CD4-positive, alpha-beta T cell treated with Interleukin-2 at 100 ng/mL for 4 hours (primary cell): ENCODE data around the gene RER1.
"Not testable (repeated sequence)": the region's sequence is repeated elsewhere in the genome, so short reads cannot be mapped to it uniquely, and the experiment has no call there.

Experiments
- DNase-seq: peaks from one replicate; pipeline ENCODE4 v3.0.0-alpha.2; 2020; ENCODE audit warnings: low spot score

The RER1 gene

DNA sequence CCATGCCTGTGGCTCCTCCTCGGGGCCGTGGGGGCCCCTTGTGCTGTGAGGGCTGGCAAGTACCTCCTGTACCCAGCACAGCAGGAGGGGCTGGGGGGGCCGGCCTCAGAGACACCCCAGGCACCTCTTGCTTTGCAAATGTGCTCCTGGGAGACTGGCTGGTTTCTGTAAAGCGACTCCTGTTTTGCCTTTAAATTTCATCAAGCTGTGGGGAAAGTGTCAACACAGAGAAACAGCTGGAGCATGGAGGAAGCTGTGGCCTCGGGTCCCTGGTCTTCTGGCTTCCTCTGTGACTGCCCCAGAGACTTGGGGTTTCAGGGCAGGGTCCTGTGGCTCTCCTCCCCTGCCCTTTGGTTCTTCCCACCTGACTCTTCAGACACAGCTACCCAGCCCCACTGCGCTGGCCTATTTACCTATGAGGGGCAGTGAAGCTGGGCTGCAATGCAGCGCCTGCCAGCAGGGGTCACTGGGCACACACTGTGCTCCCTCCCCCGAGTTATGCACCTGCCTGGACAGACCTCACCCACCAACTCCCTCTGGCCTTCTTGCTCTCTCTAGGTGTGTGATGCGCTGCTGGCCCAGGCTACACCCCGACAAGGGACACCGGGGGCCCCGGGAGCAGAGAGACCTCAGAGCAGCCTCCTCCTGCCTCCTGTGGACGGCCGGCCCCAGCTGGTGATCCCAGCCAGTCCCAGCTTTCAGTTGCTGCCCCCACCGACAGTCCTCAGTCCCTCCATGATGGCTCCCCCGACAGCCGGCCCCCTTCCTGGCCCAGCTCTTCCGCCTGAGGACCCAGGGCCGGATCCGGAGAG lies 38.3 kb downstream of the RER1 start:
- DNase-seq, result no peak

DNA sequence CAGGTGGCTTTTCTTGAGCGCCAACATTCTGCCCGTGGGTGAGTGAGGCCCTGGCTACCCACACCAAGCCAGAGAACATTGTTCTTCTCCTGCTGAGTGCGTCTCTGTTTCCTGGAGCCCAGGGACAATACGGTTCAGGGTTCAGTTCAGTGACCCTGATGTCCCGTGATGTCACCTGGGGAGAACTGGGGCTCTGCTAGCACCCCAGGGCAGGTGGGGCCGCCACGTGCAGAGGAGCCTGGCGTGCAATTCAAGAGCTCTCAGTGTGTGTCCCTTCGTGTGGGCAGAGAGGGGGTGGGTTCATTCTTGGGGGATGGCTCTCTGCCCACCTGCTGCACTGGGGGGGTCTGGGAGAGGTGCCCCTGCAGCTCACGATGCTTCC lies 38.9 kb downstream of the RER1 start:
- no peak for DNase-seq

DNA sequence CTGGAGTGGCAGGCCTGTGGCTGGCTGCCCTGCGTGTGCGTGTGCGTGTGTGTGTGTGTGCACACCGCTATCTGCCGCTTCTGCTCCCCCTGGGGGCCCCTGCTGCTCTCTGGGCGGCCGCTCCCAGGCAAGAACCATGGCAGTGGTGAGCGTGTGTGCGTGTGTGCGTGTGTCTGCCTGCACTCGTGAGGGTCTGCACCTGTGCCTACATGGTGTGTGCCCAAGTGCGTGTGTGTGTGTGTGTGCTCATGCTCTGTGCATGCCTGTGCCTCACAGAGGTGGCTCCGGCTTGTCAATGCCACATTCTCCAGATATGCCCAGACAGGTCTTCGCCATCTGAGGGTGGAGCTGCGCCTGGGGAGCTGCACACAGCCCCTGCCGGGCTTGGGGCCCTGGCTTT lies 39.5 kb downstream of the RER1 start:
- no peak for DNase-seq

DNA sequence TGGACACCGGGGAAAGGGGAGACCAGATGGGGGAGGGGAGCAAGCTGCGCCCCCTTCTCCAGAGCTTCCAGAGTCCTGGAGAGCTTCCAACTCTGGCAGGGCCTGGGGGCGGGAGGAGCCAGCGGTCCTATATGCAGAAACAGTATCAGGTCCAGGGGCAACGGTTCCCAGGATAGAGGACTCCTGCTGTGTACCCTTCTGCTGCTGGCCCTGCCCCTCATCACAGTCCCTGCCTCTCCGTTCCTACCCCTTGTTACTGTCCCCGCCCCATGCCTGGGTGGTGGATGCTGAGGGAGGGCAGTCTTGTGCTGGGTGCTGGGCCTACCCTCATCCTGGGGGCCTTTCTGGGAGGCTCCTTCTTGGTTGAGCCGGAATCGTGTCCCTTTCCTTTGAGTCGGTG lies 39.9 kb downstream of the RER1 start:
- no peak for DNase-seq

DNA sequence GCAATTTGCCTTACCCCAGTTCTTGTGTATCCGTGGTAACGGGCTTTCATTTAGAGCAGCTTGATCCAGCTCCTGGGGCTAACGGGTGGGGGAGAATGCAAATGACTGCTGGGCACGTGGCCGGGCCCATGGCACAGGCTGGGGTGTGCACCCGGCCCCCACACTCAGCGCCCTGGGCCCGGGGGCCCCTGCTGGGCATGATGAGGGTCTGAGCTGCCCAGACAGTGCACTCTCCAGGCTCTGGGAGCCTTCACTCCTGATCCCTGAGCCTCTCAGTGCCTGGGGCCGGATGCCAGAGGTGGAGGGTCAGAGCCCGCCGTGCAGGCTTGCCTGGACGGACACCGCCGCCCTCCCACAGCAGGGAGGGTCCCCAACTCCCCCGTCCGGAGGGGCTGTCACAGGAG lies 40.8 kb downstream of the RER1 start:
- DNase-seq, result no peak

DNA sequence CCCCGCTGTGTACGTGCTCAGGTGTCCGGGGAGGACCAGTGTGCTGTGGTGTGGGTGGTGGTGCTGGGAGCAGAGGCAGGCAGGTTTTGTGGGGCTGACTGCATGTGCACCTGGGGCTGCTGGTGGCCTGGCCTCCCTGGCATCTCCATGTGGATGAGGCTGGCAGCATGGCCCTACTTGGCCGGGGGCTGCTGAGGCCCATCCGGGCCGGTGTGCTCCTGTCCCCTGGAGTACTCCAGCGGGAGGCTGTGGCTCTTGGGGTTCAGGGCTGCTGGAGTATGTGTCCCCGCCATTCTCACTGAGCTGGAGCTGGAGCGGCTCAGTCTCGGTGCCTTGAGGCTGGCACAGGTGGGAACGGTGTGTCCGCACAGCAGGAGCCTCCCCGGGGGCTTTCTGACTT lies 41.6 kb downstream of the RER1 start:
- DNase-seq, result no peak

DNA sequence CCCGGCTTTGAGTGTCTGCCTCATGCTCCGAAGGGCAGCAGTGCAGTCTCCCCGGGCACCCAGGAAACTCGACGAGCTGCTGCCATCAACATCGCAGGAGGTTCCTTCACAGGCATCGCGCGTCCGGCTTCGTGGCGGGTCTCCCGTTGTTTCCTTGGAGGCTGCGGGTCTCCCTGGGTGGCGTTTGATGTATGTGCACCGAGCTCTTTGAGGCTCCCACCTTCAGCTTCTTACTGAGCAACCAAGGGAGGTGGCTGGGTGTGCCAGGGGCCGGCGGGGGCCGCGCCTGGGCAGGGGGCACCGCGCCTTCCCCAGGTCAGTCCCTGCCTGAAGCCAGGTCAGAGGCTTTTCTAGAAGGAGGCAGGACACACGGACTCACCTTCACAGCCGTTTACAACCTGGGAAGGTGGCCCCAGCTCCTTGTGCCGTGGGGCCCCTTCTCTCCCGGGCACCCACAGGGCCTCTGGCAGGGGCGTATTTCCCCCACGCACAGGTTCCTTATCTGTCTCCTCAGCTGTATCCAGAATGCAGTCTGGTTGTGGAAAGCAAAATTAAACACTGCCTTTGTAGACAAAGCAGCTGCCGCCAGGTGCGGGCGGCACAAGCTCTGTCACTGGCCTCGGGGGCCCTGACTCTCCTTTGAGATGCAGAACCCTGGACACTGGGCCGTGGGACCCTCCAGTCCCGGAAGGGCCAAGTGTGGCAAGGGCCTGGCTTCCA lies 42.5 kb downstream of the RER1 start:
- DNase-seq, result no peak

DNA sequence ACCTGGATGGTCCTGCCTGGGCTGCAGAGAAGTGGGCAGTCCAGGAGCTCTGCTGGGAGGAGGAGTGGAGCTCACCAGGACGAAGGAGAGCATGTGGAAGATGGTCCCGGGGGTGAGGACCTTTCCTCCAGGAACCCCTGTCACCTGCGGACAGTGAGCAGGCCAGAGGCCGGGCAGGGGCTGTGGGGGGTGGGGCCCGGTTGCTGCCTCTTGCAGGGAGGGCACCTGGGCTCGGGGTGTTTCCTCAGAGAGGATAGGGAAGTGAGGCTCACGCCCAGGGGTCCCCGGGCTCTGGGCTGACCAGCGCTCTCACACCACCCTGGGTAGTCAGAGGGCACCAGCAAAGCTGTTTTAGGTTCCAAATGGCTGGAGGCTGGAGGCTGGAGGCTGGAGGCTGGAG lies 43.5 kb downstream of the RER1 start:
- no peak for DNase-seq

DNA sequence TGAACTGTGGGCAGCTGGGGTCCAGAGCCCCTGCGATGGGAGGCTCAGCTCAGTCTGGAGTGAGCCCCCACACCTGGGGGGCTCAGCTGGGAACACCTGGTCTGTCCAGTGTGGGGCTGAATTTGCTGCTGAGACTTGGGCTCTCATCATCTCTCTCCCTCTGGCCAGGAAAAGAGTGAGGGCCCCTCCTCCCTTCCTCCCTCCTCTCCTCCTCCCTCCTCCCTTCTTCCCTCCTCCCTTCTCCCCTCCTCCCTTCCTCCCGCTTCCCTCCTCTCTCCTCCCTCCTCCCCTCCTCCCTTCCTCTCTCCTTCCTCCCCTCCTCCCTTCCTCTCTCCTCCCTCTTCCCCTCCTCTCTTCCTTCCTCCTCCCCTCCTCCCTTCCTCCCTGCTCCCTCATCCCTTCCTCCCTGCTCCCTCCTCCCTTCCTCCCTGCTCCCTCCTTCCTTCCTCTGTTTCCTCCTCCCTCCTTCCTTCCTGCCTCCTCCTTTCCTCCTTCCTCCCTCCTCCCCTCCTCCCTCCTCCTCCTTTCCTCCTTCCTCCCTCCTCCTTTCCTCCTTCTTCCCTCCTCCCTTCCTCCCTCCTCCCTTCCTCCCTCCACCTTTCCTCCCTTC lies 44.2 kb downstream of the RER1 start:
- no peak for DNase-seq

DNA sequence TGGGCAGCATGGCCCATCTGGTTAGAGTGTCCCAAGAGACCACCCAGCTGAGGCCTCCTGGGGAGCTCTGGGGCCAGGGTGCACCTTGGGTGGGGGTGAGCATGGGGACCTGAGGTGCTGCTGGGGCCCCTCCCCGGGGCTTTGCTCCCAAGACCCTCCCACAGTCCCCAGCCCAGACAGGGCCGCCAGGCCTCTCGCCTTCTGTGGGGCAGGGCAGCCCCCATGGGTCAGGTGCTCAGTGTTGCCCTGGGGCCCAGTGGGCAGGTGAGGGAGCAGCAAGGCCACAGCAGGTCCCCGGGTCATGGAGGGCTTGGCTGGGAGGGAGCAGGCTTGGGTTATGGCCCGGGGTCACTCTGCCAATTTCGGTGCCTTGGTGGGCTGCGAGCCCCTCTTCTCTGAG lies 45.2 kb downstream of the RER1 start:
- no peak for DNase-seq

DNA sequence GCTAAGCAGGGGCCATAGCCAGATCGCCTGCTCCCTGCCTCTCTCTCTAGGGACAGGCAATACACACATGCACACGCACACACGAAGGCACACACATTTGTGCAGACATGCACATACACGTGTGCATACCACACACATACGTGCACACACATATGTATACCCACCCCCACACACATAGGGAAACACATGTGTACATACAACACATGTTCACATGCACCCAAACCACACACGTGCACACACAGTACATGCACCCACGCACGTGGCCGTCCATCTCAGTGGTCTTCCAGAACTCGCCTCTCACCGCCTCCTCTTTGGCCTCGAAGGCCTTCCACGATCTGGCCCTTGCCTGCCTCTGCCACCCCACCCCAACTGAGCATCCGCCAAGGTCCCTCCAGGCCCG lies 46.0 kb downstream of the RER1 start:
- no peak for DNase-seq

DNA sequence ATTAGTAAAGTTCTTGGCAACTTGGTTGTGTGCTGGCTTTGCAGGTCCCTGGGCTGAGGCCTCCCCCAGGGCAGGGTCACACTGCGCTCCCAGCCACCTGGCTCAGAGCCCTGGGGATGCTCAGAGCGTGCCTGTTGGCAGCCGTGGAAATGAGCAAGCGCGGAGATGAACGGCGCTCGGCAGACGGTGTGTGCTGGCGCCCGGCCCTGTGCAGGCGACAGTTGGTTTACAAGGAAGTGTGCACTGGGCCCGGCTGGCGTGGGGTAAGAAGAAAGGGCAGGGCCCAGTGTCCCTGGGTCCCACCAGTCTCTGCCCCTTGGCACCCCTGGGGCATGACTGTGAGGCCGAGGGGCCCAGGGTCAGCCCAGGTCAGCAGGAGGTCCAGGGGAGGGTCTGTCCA lies 46.4 kb downstream of the RER1 start:
- no peak for DNase-seq

DNA sequence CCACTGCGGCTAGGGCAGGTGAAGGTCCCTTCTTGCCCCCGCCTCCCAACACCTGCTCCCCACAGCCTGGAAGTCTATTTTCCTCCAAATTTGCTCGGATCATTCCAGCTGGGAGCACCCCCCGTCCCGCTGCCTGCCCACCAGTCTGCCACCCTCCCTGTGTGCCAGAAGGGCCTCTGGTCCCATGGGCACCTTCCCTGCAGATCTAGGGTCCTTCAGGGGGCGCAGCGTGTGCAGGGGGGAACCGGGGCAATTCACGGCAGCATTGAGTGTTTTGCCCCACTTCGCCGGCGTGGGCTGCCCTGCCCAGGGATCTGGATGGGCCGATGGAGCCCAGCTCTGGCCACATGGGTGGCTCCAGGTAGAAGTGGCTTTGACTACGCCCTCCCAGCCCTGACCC lies 47.0 kb downstream of the RER1 start:
- no peak for DNase-seq

DNA sequence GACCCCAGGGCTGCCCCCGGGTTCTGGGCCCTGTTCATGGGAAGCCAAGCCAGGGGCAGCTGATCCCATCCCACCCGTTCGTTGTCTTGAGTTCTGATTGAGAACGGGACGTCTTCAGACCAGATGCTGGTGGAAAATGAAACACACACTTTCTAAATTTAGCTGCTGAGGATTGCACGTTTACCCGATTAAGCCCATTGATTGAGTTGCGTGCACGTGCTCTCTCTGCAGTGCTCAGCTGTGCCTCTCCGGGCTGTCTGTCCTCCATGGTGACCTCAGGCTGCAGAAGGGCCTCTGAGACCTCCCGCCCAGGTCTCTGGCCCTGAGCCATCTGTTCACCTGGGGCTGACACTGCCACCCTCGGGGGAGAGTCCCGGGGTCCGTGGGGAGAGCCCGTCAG lies 47.7 kb downstream of the RER1 start:
- no peak for DNase-seq

DNA sequence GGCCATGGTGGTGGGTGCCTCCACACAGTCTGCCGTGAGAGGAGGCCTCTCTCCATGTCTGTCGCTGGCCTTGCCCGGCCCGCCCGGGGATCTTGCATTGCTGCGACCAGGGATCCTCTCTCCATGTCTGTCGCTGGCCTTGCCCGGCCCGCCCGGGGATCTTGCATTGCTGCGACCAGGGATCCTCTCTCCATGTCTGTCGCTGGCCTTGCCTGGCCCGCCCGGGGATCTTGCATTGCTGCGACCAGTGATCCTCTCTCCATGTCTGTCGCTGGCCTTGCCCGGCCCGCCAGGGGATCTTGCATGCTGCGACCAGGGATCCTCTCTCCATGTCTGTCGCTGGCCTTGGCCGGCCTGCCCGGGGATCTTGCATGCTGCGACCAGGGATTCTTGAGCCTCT lies 48.7 kb downstream of the RER1 start:
- not testable (repeated sequence) for DNase-seq

DNA sequence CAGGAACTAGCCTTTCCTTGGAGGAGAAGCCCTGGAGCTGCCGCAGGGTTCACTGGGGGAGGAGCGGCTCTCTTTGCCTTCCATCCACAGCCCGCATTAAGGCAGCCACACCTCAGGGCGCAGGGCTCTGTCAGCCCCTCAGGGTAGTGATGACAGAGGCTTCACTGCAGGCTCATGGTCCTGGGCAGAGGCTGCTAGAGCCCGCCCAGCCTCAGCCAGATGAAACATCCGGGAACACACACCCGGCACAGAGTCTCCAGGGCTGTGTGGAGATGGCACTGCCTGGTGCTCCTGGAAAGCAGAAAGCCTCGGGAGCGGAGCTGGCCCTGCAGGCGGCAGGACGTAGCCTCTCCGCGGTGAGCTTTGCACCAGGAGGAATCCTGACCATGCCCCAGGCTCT lies 50.1 kb downstream of the RER1 start:
- no peak for DNase-seq

DNA sequence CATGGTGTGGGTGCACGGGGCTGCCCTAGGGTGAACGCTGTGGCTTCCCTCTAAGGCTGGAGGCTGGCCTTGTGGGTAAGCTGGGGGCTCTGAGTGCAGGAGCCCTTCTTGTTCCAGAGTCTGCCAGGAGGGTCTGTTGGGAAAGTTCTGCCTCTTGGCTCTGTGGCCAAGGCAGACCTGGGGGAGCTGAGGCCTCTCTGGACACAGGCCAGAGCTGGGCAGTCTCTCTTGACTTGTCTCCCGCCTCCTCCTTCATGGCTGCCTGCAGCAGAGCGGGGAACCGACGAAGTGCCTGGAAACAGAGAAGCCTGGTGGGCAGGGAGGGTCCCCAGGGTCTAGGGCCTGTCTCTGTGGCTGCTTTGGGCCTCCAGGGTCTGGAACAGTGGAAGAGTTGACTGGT lies 51.0 kb downstream of the RER1 start:
- no peak for DNase-seq

DNA sequence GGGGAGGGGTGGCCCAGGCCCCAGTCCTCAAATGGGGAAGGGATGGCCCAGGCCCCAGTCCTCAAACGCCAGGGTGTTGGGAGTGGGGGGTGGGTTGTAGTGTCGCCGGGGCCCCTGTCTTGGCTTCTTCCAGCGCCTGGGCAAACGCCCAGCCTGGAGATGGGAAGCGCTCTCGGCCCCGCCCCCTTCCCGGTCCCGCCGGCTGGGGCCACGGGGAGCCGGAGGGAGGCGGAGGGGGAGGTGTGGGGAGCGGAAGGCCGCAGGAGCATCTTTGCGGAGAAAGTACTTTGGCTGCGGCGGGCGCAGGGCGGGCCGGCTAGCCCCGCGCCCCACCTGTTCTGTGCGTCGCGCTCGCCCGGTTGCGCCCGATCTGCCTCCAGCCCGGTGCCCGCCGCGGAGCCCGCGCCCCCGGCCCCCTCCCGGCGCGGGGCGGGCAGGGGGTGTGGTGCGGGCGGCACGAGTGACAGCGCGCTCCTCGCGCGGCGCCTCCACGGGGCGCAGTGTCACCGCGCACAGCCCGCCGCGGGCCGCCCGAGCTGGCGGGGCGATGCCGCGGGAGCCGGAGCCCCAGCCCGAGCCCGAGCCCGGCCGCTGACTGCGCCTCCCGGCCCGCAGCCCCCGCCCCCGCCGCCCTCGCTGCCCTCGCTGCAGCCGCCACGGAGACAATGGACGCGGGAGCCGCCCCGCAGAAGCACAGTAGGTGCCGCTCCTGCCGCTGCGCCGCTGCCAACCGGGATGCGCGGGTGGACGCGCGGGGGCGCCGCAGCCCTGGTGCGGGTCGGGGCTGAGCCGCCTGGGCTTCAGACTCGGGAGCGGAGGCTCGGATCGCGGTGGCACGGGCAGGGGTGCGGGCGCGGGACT lies 51.9 kb downstream of the RER1 start:
- DNase-seq, result peak; percentile 13

DNA sequence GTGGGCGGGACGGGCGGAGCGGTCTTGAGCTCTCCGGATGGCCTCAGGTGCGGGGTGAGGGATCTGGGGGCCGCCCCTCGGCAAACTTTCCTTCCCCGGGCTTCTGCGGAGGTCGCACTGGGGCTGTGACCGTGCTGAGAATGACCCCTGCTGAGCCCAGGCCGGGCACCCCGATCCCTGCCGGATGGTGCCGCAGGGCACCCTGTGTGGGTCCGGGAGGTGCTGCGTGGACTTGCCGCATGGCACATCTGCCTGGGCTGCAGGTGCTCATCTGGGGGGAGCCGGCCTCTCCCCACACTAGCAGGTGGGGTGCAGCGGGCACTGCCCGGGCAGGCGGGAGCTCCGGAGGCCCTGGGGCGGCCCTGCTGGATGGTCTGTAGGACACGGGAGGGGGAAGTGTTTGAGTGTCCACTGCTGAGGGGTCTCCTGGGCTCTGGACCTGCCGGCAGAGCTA lies 52.5 kb downstream of the RER1 start:
- DNase-seq, result no peak

DNA sequence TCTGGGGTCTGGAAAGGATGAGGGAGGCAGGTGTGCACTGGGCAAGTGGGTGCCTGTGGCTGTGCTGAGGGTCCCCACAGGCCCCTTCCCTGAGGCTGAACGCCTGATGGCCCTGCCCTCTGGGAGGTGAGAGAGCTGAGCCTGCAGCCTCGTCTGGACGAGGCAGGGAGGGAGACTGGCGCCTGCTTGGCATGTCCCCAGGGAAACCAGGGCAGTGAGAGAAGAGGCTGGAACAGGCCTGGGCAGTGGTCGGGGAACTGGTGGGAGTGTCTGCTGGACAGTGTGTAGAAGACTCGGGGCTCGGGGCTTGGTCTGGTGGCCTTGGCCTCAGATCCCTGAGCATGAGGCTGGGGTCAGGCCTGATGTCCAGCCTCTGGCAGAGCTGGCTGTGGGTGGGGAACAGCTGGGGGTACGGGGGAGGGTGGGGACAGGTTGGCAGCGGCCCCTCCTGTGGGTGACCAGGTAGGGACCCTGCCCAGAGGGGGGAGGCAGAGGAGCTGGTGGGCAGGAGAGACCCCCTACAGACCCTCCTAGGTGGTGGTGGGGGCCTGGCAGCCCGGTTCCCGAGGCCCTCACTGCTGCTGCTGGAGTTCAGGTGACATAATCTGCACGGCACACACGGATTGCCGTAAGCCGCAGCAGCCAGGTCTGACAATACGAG lies 53.7 kb downstream of the RER1 start:
- no peak for DNase-seq

DNA sequence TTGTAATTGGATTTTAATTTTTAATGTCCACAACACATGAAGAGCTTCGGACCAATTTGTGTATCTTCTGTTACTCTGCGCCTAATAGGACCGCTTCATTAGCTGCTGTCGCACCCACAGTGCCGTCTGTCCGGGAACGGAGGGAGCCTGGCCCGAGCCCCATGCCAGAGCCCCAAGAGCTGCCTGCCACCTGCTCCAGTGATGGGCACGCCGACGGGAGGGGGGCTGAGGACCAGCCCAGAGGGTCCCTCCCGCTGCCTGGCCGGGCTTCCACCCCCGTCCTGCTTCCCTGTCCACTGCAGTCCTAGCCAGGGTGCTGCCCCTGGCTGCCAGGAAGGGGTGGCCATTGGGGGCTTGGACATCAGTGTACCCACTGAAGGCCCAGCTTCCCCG lies 54.2 kb downstream of the RER1 start:
- DNase-seq, result no peak

DNA sequence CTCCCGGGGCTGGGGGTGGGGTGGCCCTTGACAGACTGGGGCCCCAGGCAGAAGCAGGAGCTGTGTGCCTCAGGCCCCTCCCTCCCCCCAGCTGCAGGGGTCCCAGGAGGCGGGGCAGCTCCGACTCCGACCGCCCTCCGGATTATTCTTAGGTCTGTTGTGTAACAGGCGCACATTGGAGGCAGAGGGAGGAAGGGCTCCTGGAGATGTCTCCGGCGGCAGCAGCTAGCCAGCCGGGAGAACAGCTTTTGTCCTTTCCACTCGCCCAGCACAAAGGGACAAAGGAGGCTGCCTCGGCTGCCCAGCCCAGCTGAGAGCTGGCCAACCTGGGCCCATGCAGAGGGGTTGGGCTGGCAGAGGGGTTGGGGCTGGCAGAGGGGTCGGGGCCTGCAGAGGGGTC lies 54.8 kb downstream of the RER1 start:
- DNase-seq, result no peak
